Tibial nerve (tissue), 3 donors: ENCODE results near the gene STK33.

Experiments used
- POLR2A ChIP-seq, 2 donors: fragments of 450-650 bp; IDR thresholded peaks; one replicate each; pipeline ENCODE4 v1.6.1; 2017; ENCODE audit warnings: antibody characterized with exemption in 2 of 2, mild to moderate bottlenecking in 2 of 2, moderate library complexity in 2 of 2
- TF ChIP-seq, protein P1 (sequence below), 5 experiments: fragments of 200-600 bp in 3 of 5; fragments of 450-650 bp in 2 of 5; sonication (generic) in 3 of 5; IDR thresholded peaks; one replicate each; pipeline ENCODE4 v1.5.1; 2016 to 2019; ENCODE audit warnings: antibody characterized with exemption in 5 of 5, mild to moderate bottlenecking in 3 of 5, moderate library complexity in 2 of 5

DNA sequence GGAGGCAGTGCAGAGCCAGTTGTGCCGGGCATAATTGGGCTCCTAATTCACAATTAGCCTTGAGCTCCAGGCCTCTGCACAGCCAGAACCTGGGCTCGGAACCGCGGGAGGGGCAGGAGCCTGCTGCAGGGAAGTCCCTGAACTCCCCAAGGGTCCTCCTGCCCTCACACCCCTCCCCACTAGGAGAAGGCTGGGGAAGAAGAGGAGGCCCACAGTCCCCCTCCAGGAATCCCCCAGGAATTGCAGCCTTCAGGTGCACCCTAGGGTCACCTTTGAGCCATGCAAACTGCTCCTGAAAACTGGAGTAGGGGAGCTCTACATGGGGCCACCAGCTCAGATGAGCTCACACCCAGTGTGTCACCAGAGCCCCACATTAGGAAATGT, 236.5 kb downstream of the STK33 start:
- TF ChIP-seq, protein P1, sequence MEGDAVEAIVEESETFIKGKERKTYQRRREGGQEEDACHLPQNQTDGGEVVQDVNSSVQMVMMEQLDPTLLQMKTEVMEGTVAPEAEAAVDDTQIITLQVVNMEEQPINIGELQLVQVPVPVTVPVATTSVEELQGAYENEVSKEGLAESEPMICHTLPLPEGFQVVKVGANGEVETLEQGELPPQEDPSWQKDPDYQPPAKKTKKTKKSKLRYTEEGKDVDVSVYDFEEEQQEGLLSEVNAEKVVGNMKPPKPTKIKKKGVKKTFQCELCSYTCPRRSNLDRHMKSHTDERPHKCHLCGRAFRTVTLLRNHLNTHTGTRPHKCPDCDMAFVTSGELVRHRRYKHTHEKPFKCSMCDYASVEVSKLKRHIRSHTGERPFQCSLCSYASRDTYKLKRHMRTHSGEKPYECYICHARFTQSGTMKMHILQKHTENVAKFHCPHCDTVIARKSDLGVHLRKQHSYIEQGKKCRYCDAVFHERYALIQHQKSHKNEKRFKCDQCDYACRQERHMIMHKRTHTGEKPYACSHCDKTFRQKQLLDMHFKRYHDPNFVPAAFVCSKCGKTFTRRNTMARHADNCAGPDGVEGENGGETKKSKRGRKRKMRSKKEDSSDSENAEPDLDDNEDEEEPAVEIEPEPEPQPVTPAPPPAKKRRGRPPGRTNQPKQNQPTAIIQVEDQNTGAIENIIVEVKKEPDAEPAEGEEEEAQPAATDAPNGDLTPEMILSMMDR (IDR thresholded peaks at IDR 0.05), result no peak
- TF ChIP-seq POLR2A (IDR thresholded peaks at IDR 0.05), result no peak
